ENCODE measurements around the gene HOXA5. TPM values are rescaled to one million over a fixed set of nuclear protein-coding genes. Genes with fewer than 3 reads are reported as not detected.

HOXA5 gene
- total RNA-seq, 2 experiments from 2014 or later, result not detected

GRCh38 chr7:27096768-27097514 is 46.5 kb downstream of the HOXA5 start:
- CTCF ChIA-PET, result no interaction called here
- Mint-ChIP-seq H3K4me3 (peak overlapping the region; percentile 80), H3K27ac (no peak overlapping the region), H3K9me3 (no peaks in the 10 kb centered on the region), H3K36me3 (ENCODE audit: low read depth) (peaks cover 3% of the 10 kb centered on the region), H3K4me1 (ENCODE audit: low read depth) (peaks cover 25% of the 10 kb centered on the region), H3K27me3 (ENCODE audit: low read depth) (peaks cover 81% of the 10 kb centered on the region)
- no peak for DNase-seq
- intact Hi-C loops (cut with micrococcal nuclease), result loop anchor here (1.0 to 10.0 kb wide), 6 partner anchors 37 to 1240 kb away; partner anchors contain the start of genes EVX1 and SKAP2

- intact Hi-C loops (cut with micrococcal nuclease), result loop anchor here (1.0 to 10.0 kb wide), 6 partner anchors 38 to 1239 kb away; partner anchors contain the start of genes EVX1 and SKAP2
- peaks cover 21% of the 10 kb centered on the region for H3K4me1 Mint-ChIP-seq (ENCODE audit: low read depth)
- no peaks in the 10 kb centered on the region for H3K36me3 Mint-ChIP-seq (ENCODE audit: low read depth)
- no peaks in the 10 kb centered on the region for H3K9me3 Mint-ChIP-seq
- peak; percentile 82 for DNase-seq
- peak within 1 kb of the TSS; percentile 47 for H3K27ac Mint-ChIP-seq
- H3K27me3 Mint-ChIP-seq (ENCODE audit: low read depth), result peaks cover 82% of the 10 kb centered on the region
- CTCF ChIA-PET, result interaction anchor here (0.8 kb wide), 1 partner anchor 65 kb away, joined by 3 read pairs; no protein-coding TSS in a partner anchor
- H3K4me3 Mint-ChIP-seq, result peak within 1 kb of the TSS; percentile 80
These were observed 47.3 kb downstream of the HOXA5 start, which contains the start of gene HOXA1 for GRCh38 chr7:27095897-27096767. Gene HOXA1 (minus strand): TSS chr7:27096000. CDS start chr7:27095912, 88 bp downstream.

GRCh38 chr7:27095050-27095896 is 48.2 kb downstream of the HOXA5 start:
- Mint-ChIP-seq H3K4me1 (ENCODE audit: low read depth) (peaks cover 21% of the 10 kb centered on the region), H3K27ac (peak overlapping the region; percentile 47), H3K27me3 (ENCODE audit: low read depth) (peaks cover 83% of the 10 kb centered on the region), H3K4me3 (peak overlapping the region; percentile 80), H3K9me3 (no peaks in the 10 kb centered on the region), H3K36me3 (ENCODE audit: low read depth) (no peaks in the 10 kb centered on the region)
- intact Hi-C loops (cut with micrococcal nuclease), result loop anchor here (5.0 to 10.0 kb wide), 2 partner anchors 150 to 1238 kb away; partner anchors contain the start of gene EVX1
- CTCF ChIA-PET, result no interaction called here
- DNase-seq, result no peak

GRCh38 chr7:27094304-27095049 is 49.0 kb downstream of the HOXA5 start:
- Mint-ChIP-seq H3K4me1 (ENCODE audit: low read depth) (peaks cover 21% of the 10 kb centered on the region), H3K9me3 (no peaks in the 10 kb centered on the region), H3K36me3 (ENCODE audit: low read depth) (no peaks in the 10 kb centered on the region), H3K27me3 (ENCODE audit: low read depth) (peaks cover 84% of the 10 kb centered on the region), H3K27ac (no peak overlapping the region), H3K4me3 (no peak overlapping the region)
- intact Hi-C loops (cut with micrococcal nuclease), result loop anchor here (5.0 to 10.0 kb wide), 2 partner anchors 150 to 1237 kb away; partner anchors contain the start of gene EVX1
- no peak for DNase-seq
- CTCF ChIA-PET, result interaction anchor here (0.6 to 0.9 kb wide), 2 partner anchors 281 to 412 kb away, joined by 3 read pairs; no protein-coding TSS in a partner anchor

GRCh38 chr7:27093184-27093895 is 50.1 kb downstream of the HOXA5 start:
- CTCF ChIA-PET, result interaction anchor here (0.6 to 0.9 kb wide), 3 partner anchors 16 to 411 kb away, joined by 3 to 5 read pairs (median 3); no protein-coding TSS in a partner anchor
- Mint-ChIP-seq H3K27me3 (ENCODE audit: low read depth) (peaks cover 86% of the 10 kb centered on the region), H3K4me1 (ENCODE audit: low read depth) (peaks cover 19% of the 10 kb centered on the region), H3K4me3 (no peak overlapping the region), H3K27ac (no peak overlapping the region), H3K9me3 (no peaks in the 10 kb centered on the region), H3K36me3 (ENCODE audit: low read depth) (no peaks in the 10 kb centered on the region)
- intact Hi-C loops (cut with micrococcal nuclease), result loop anchor here (10.0 kb wide), 1 partner anchor 151 kb away; the partner anchor contains the start of gene EVX1
- no peak for DNase-seq

- Mint-ChIP-seq H3K36me3 (ENCODE audit: low read depth) (no peaks in the 10 kb centered on the region), H3K27ac (no peak overlapping the region), H3K27me3 (ENCODE audit: low read depth) (peaks cover 83% of the 10 kb centered on the region), H3K4me1 (ENCODE audit: low read depth) (peaks cover 19% of the 10 kb centered on the region), H3K9me3 (no peaks in the 10 kb centered on the region), H3K4me3 (no peak overlapping the region)
- intact Hi-C loops (cut with micrococcal nuclease), result loop anchor here (10.0 kb wide), 1 partner anchor 152 kb away; the partner anchor contains the start of gene EVX1
- no peak for DNase-seq
- CTCF ChIA-PET, result no interaction called here
These were observed 50.7 kb downstream of the HOXA5 start for GRCh38 chr7:27092819-27093110.

GRCh38 chr7:27091941-27092818 is 51.3 kb downstream of the HOXA5 start:
- CTCF ChIA-PET, result no interaction called here

GRCh38 chr7:27091105-27091504 is 52.4 kb downstream of the HOXA5 start:
- no peak for DNase-seq
- intact Hi-C loops (cut with micrococcal nuclease), result loop anchor here (10.0 kb wide), 1 partner anchor 154 kb away; the partner anchor contains the start of gene EVX1
- Mint-ChIP-seq H3K4me1 (ENCODE audit: low read depth) (peaks cover 16% of the 10 kb centered on the region), H3K27ac (no peak overlapping the region), H3K36me3 (ENCODE audit: low read depth) (no peaks in the 10 kb centered on the region), H3K4me3 (no peak overlapping the region), H3K9me3 (no peaks in the 10 kb centered on the region), H3K27me3 (ENCODE audit: low read depth) (peaks cover 82% of the 10 kb centered on the region)
- CTCF ChIA-PET, result interaction anchor here (1.4 kb wide), 1 partner anchor 70 kb away, joined by 3 read pairs; no protein-coding TSS in a partner anchor

More at GRCh38 chr7:27091941-27092818, 51.3 kb downstream of the HOXA5 start:
- Mint-ChIP-seq H3K4me1 (ENCODE audit: low read depth) (peaks cover 19% of the 10 kb centered on the region), H3K36me3 (ENCODE audit: low read depth) (no peaks in the 10 kb centered on the region), H3K9me3 (no peaks in the 10 kb centered on the region), H3K27ac (no peak overlapping the region), H3K27me3 (ENCODE audit: low read depth) (peaks cover 83% of the 10 kb centered on the region), H3K4me3 (no peak overlapping the region)
- intact Hi-C loops (cut with micrococcal nuclease), result loop anchor here (10.0 kb wide), 1 partner anchor 153 kb away; the partner anchor contains the start of gene EVX1
- DNase-seq, result no peak

Measured in activated naive CD4-positive, alpha-beta T cell treated with anti-CD3 and anti-CD28 coated beads for 36 hours (primary cell).